ENCODE results near the gene H19.

- no peak for TF ChIP-seq CTCF (IDR thresholded peaks at IDR 0.05; ENCODE audit: insufficient read depth, low read depth, low read length)
- TF ChIP-seq EZH2 (IDR thresholded peaks at IDR 0.05; ENCODE audit: insufficient read depth, low read length) = no peak
These were observed 5.2 kb upstream of the H19 start for GRCh38 chr11:2002807-2003206.
